Endothelial cell of umbilical vein (primary cell): ENCODE data around the gene FAM3C. TPM values are rescaled to one million over a fixed set of nuclear protein-coding genes. Genes with fewer than 3 reads are reported as not detected.

Experiments used
- BruUV-seq: library from RNA; stranded (reverse); fragments of 400-500 nt; replicated peaks from 2 replicates; lab custom pipeline; 2021; lab: Mats Ljungman, UMichigan
- CTCF ChIA-PET: fragments of 300-600, 350-600 bp; sonication (Branson Sonifier 250); formaldehyde crosslinking; loops from one replicate; lab custom pipeline; 2021; ENCODE audit warnings: antibody characterized with exemption, inconsistent platforms; lab: Charles Lee
- POLR2A ChIA-PET: fragments of 300-600, 350-600 bp; sonication (Branson Sonifier 250); formaldehyde crosslinking; loops from one replicate; lab custom pipeline; 2021; ENCODE audit warnings: antibody characterized with exemption, inconsistent platforms; lab: Charles Lee
- DNase-seq: peaks from one replicate; pipeline ENCODE4 v3.0.0-alpha.2; 2011; ENCODE audit warnings: low read depth, low spot score
- FAIRE-seq: peaks from 2 replicates; lab custom pipeline; 2011; peaks lifted over from hg19 to GRCh38; lab: Jason Lieb, UNC
- H2AFZ ChIP-seq: 2 replicates; pipeline ENCODE4 v1.6.0; 2012; ENCODE audit warnings: low read depth, low read length, control low read depth, inconsistent platforms
- H3K27ac ChIP-seq: 2 replicates; pipeline ENCODE4 v1.5.1; 2011; ENCODE audit warnings: low read depth, mild to moderate bottlenecking, control low read depth, low read length, moderate library complexity; ENCODE audit not compliant: insufficient read depth
- H3K27me3 ChIP-seq, 2 experiments: 2 replicates each; pipeline versions ENCODE4 v1.6.0 to v1.6.1; 2011; ENCODE audit warnings: low read length in 2 of 2, mixed read lengths in 1 of 2; ENCODE audit not compliant: control insufficient read depth in 2 of 2, insufficient read depth in 2 of 2
- H3K36me3 ChIP-seq, 2 experiments: 2 replicates in 1 of 2; 3 replicates in 1 of 2; pipeline ENCODE4 v1.5.1; 2011; ENCODE audit warnings: low read length in 2 of 2, mild to moderate bottlenecking in 1 of 2, moderate library complexity in 1 of 2; ENCODE audit not compliant: control insufficient read depth in 2 of 2, insufficient read depth in 2 of 2; ENCODE audit errors: extremely low read depth in 1 of 2
- H3K4me1 ChIP-seq: 3 replicates; pipeline ENCODE4 v1.5.1; 2011; ENCODE audit warnings: mild to moderate bottlenecking, low read length; ENCODE audit not compliant: control insufficient read depth, insufficient read depth; ENCODE audit errors: extremely low read depth
- H3K4me2 ChIP-seq: 2 replicates; pipeline ENCODE4 v1.6.1; 2011; ENCODE audit warnings: low read length, control low read depth, mixed read lengths; ENCODE audit not compliant: insufficient read depth
- H3K4me3 ChIP-seq, 3 experiments: fragments of 200-600 bp in 1 of 3; sonication (generic), shearing (Covaris generic) in 1 of 3; replicated peaks in 1 of 3; 2 replicates each; pipeline ENCODE4 v1.5.1; 2011 to 2016; ENCODE audit warnings: control low read depth in 3 of 3, low read length in 3 of 3, mild to moderate bottlenecking in 2 of 3, inconsistent platforms in 1 of 3, low read depth in 1 of 3, moderate library complexity in 1 of 3; ENCODE audit not compliant: insufficient read depth in 1 of 3
- H3K79me2 ChIP-seq: 2 replicates; pipeline ENCODE4 v1.6.0; 2012; ENCODE audit warnings: low read length, inconsistent platforms; ENCODE audit not compliant: control insufficient read depth, insufficient read depth
- H3K9ac ChIP-seq: replicated peaks from 2 replicates; pipeline ENCODE3; 2011; ENCODE audit warnings: low read length, control low read depth; ENCODE audit not compliant: insufficient read depth; ENCODE audit errors: extremely low read depth
- H3K9me1 ChIP-seq: replicated peaks from 3 replicates; pipeline ENCODE4 v1.6.0; 2011; ENCODE audit warnings: mild to moderate bottlenecking, low read length; ENCODE audit not compliant: control insufficient read depth, insufficient read depth; ENCODE audit errors: extremely low read depth
- H3K9me3 ChIP-seq: replicated peaks from 2 replicates; pipeline ENCODE4 v1.5.1; 2012; ENCODE audit warnings: low read length, inconsistent platforms; ENCODE audit not compliant: control insufficient read depth, insufficient read depth
- H4K20me1 ChIP-seq: replicated peaks from 2 replicates; pipeline ENCODE3; 2011; ENCODE audit warnings: mild to moderate bottlenecking, low read length; ENCODE audit not compliant: control insufficient read depth, insufficient read depth; ENCODE audit errors: extremely low read depth
- EZH2 ChIP-seq: IDR thresholded peaks from 2 replicates; pipeline ENCODE4 v1.6.1; 2012; ENCODE audit warnings: borderline replicate concordance, low read depth, mild to moderate bottlenecking, moderate library complexity, low read length, inconsistent platforms; ENCODE audit not compliant: severe bottlenecking
- FOS ChIP-seq: IDR thresholded peaks from 2 replicates; pipeline ENCODE4 v1.6.1; 2011; ENCODE audit warnings: mild to moderate bottlenecking, low read length, moderate library complexity, borderline replicate concordance; ENCODE audit not compliant: insufficient read depth
- GATA2 ChIP-seq: IDR thresholded peaks from 2 replicates; pipeline ENCODE4 v1.7.0; 2011; ENCODE audit warnings: low read depth, mild to moderate bottlenecking, moderate library complexity, mixed read lengths, low read length; ENCODE audit not compliant: insufficient read length, insufficient read depth
- JUN ChIP-seq: IDR thresholded peaks from 2 replicates; pipeline ENCODE4 v1.6.1; 2011; ENCODE audit warnings: borderline replicate concordance, low read depth; ENCODE audit not compliant: insufficient read length, insufficient read depth
- MYC ChIP-seq: IDR thresholded peaks from one replicate; pipeline ENCODE4 v1.6.1; 2011; ENCODE audit warnings: mild to moderate bottlenecking, low read depth, low read length
- POLR2A ChIP-seq: IDR thresholded peaks from 2 replicates; pipeline ENCODE4 v1.6.1; 2012; ENCODE audit warnings: low read depth, mild to moderate bottlenecking, control low read depth, low read length
- POLR2AphosphoS5 ChIP-seq: IDR thresholded peaks from 2 replicates; pipeline ENCODE4 v1.6.1; 2012; ENCODE audit warnings: low read depth, mild to moderate bottlenecking, control low read depth, low read length, moderate library complexity; ENCODE audit not compliant: insufficient read depth
- dilution Hi-C: fragments of 300-500 bp; cut with MboI; formaldehyde crosslinking; loops from one replicate; pipeline ENCODE4 v1.15.0; 2019; ENCODE audit warnings: low sequenced_read_pairs; ENCODE audit not compliant: extremely low pct_ligation_motif_present
- intact Hi-C: fragments of 100-400 bp; cut with micrococcal nuclease; formaldehyde crosslinking; loops from one replicate; pipeline ENCODE4 v1.10.0; 2022
- polyA plus RNA-seq, 4 experiments: library from polyadenylated mRNA; depleted of rRNA in 3 of 4; stranded (reverse) in 3 of 4; unstranded in 1 of 4; fragments of >200 nt; gene quantifications; 2 replicates each; pipeline versions ENCODE4 v1.2.1 to v1.2.3, GENCODE V29; 2011 to 2012; ENCODE audit warnings: missing spikeins in 1 of 4
- total RNA-seq: library from RNA; stranded (reverse); gene quantifications from 2 replicates; pipeline ENCODE4 v1.2.3, GENCODE V29; 2021
- TF ChIP-seq, protein P1 (sequence below): IDR thresholded peaks from 2 replicates; pipeline ENCODE4 v1.6.1; 2011; ENCODE audit not compliant: insufficient read depth, insufficient read length
- TF ChIP-seq, protein P2 (sequence below), 2 donors: IDR thresholded peaks; 1 replicate in 1 of 2; 2 replicates in 1 of 2; pipeline ENCODE4 v1.5.1; 2011; ENCODE audit warnings: low read length in 2 of 2, mild to moderate bottlenecking in 2 of 2, moderate library complexity in 2 of 2, control low read depth in 1 of 2, inconsistent platforms in 1 of 2, low read depth in 1 of 2; ENCODE audit not compliant: insufficient read depth in 1 of 2; ENCODE audit errors: extremely low read depth in 1 of 2

The FAM3C gene
- total and polyA plus RNA-seq, 2 donors (not counting 3 experiments of a cell fraction or from before 2014, with no cell fraction given): 20.2 to 50.0 TPM

DNA sequence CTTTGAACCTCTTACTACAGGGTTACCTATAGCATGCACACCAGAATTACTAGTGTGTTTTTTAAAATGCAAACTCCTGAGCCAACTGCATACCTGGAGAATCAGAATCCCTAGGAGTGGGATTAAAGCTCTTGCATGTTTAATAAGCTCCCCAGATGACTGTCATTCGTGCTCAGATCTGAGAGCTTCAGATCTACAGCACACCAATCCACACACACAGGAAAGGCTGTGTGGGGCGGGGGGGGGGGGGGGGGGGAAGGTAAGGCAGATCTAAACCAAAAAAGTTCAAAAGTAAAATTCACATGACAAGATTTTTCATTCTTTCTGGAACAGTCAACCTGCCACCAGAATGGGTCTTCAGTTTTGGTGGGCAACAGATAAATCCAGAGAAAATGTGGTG, 5.5 kb downstream of the FAM3C start:
- H4K20me1 ChIP-seq: peaks cover 8% of the 10 kb centered on the region
- H3K79me2 ChIP-seq: peaks cover 99% of the 10 kb centered on the region
- H3K9me1 ChIP-seq: no peaks in the 10 kb centered on the region
- BruUV-seq: no TSS peak
- H3K4me1 ChIP-seq: peaks cover 19% of the 10 kb centered on the region
- FAIRE-seq (no peak), DNase-seq (no peak)
- no peak overlapping the region for H3K4me3 ChIP-seq
- H3K9me3 ChIP-seq: no peaks in the 10 kb centered on the region
- no peaks in the 10 kb centered on the region for H3K27me3 ChIP-seq
- no peak overlapping the region for H2AFZ ChIP-seq
- dilution Hi-C loops: no loop called here
- intact Hi-C loops: no loop called here
- no peak overlapping the region for H3K9ac ChIP-seq
- H3K27ac ChIP-seq: no peak overlapping the region
- POLR2A ChIA-PET: no interaction called here
- CTCF ChIA-PET: interaction anchor here (0.8 to 1.7 kb wide), 2 partner anchors 21 to 23 kb away, joined by 4 to 7 read pairs; no protein-coding TSS in a partner anchor
- H3K4me2 ChIP-seq: no peak overlapping the region
- H3K36me3 ChIP-seq: peaks cover 0 to 3% of the 10 kb centered on the region in 2 experiments
- no peak for TF ChIP-seq FOS
- TF ChIP-seq, protein P1, sequence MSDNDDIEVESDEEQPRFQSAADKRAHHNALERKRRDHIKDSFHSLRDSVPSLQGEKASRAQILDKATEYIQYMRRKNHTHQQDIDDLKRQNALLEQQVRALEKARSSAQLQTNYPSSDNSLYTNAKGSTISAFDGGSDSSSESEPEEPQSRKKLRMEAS: no peak
- no peak for TF ChIP-seq JUN
- TF ChIP-seq POLR2A: no peak
- TF ChIP-seq POLR2AphosphoS5: no peak
- TF ChIP-seq, protein P2, sequence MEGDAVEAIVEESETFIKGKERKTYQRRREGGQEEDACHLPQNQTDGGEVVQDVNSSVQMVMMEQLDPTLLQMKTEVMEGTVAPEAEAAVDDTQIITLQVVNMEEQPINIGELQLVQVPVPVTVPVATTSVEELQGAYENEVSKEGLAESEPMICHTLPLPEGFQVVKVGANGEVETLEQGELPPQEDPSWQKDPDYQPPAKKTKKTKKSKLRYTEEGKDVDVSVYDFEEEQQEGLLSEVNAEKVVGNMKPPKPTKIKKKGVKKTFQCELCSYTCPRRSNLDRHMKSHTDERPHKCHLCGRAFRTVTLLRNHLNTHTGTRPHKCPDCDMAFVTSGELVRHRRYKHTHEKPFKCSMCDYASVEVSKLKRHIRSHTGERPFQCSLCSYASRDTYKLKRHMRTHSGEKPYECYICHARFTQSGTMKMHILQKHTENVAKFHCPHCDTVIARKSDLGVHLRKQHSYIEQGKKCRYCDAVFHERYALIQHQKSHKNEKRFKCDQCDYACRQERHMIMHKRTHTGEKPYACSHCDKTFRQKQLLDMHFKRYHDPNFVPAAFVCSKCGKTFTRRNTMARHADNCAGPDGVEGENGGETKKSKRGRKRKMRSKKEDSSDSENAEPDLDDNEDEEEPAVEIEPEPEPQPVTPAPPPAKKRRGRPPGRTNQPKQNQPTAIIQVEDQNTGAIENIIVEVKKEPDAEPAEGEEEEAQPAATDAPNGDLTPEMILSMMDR (IDR thresholded peaks at IDR 0.05; ENCODE audit: extremely low read depth in 1 of 2, insufficient read depth in 1 of 2, low read depth in 1 of 2, low read length in 2 of 2): no peak
- no peak for TF ChIP-seq EZH2
- TF ChIP-seq MYC: no peak
- TF ChIP-seq GATA2: no peak
